Motor neuron (in vitro differentiated cells): ENCODE data around the gene OR14K1. TPM values are rescaled to one million over a fixed set of nuclear protein-coding genes. Genes with fewer than 3 reads are reported as not detected.
"Not testable (repeated sequence)": the region's sequence is repeated elsewhere in the genome, so short reads cannot be mapped to it uniquely, and the experiment has no call there.

ENCODE experiments used
- ATAC-seq, 8 experiments: fragments of 200-7000 bp; cut with Tn5 transposase; replicated peaks in 6 of 8; 2 replicates each; pipeline ENCODE4 v1.8.0; 2021; ENCODE audit warnings: mild to moderate bottlenecking in 8 of 8, moderate library complexity in 8 of 8
- H3K27ac ChIP-seq, 2 donors: fragments of 250-450 bp; sonication (Bioruptor Pico); 2 replicates each; pipeline ENCODE4 v1.9.0; 2021; ENCODE audit warnings: antibody characterized with exemption in 2 of 2, mild to moderate bottlenecking in 2 of 2, moderate library complexity in 1 of 2
- H3K4me1 ChIP-seq, 2 donors: fragments of 250-450 bp; sonication (Bioruptor Pico); replicated peaks in 1 of 2; 2 replicates each; pipeline ENCODE4 v1.6.1; 2021; ENCODE audit warnings: antibody characterized with exemption in 2 of 2, mild to moderate bottlenecking in 2 of 2, moderate library complexity in 1 of 2
- H3K4me3 ChIP-seq, 5 donors: fragments of 250-450 bp; sonication (Bioruptor Pico); 2 replicates each; pipeline ENCODE4 v1.9.0; 2021; ENCODE audit warnings: antibody characterized with exemption in 5 of 5, mild to moderate bottlenecking in 5 of 5, moderate library complexity in 4 of 5
- WGBS, 10 experiments: fragments of 450-650 bp; shearing (Covaris generic); methylation state at CpG; one replicate each; pipeline ENCODE4 v1.0.0; 2022; 5-methylcytosine and 5-hydroxymethylcytosine counted together
- in situ Hi-C, 9 experiments: fragments of 400-800 bp; cut with MboI; loops; one replicate each; pipeline ENCODE4 v1.15.0; 2021; ENCODE audit warnings: low sequenced_read_pairs in 9 of 9, low pct_unique_long_range_greater_than_20kb in 2 of 9; ENCODE audit not compliant: unreplicated experiment in 9 of 9
- total RNA-seq, 8 experiments: library from RNA; unstranded; fragments of 300-600 nt; gene quantifications; 2 replicates each; pipeline versions ENCODE4 v1.2.3 to v1.2.4, GENCODE V29; 2022

Gene OR14K1
- total RNA-seq, 8 experiments from 2014 or later = not detected

GRCh38 chr1:247754311-247754710, 15.9 kb downstream of the OR14K1 start:
- H3K27ac ChIP-seq, H3K4me3 ChIP-seq, H3K4me1 ChIP-seq, ATAC-seq, in situ Hi-C loops: not testable (repeated sequence)
- WGBS, 10 experiments = 0 to 91% (median 52%) methylated on average over 1 of the region's 1 CpG; no CpG with 5 or more reads in 4 of the 10 experiments

GRCh38 chr1:247760456-247760855, 22.0 kb downstream of the OR14K1 start, which contains the start of gene OR1C1:
TSS of gene OR1C1 (minus strand) at chr1:247760556. CDS start at chr1:247758406, 2,150 bp downstream.
- no peak for ATAC-seq
- WGBS, 10 experiments = 0 to 100% (median 87%) methylated on average over 1 to 3 of the region's 3 CpGs
- in situ Hi-C loops = no loop called here
- Histone ChIP-seq H3K4me3 (no peak within 1 kb of the TSS), H3K4me1 (no peaks in the 10 kb centered on the region), H3K27ac (no peak within 1 kb of the TSS)

- H3K4me3 ChIP-seq = no peak overlapping the region
- in situ Hi-C loops = no loop called here
- no peak for ATAC-seq
- H3K4me1 ChIP-seq = no peaks in the 10 kb centered on the region
- H3K27ac ChIP-seq = no peak overlapping the region
Observed at GRCh38 chr1:247769603-247770002, 31.2 kb downstream of the OR14K1 start.

Other genes starting within 250 kb of the OR14K1 start
- gene OR2C3, start 202.2 kb upstream of the OR14K1 start, total RNA-seq = under 1 TPM in 5 of 8 experiments, not detected in 3; 0.04 to 0.38 (median 0.09) TPM
- under 1 TPM in 4 of 8 experiments, not detected in 4; 0.14 to 0.25 (median 0.21) TPM for gene GCSAML, start 189.5 kb upstream of the OR14K1 start, total RNA-seq
- gene OR2G2, start 150.3 kb upstream of the OR14K1 start, total RNA-seq = 1 to 10 TPM in 1 of 8 experiments, under 1 TPM in 1, not detected in 6; 0.21 to 1.0 TPM
- under 1 TPM in 2 of 8 experiments, not detected in 6; 0.61 to 0.76 TPM for gene OR2G3, start 133.0 kb upstream of the OR14K1 start, total RNA-seq
- under 1 TPM in 5 of 8 experiments, not detected in 3; 0.04 to 0.71 (median 0.18) TPM for gene OR13G1, start 58.9 kb upstream of the OR14K1 start, total RNA-seq
- under 1 TPM in 3 of 8 experiments, not detected in 5; 0.09 to 0.31 (median 0.28) TPM for gene OR6F1, start 22.0 kb upstream of the OR14K1 start, total RNA-seq
- gene OR14A2, start 9.5 kb downstream of the OR14K1 start, total RNA-seq = not detected
- 1 to 10 TPM in 1 of 8 experiments, under 1 TPM in 5, not detected in 2; 0.07 to 1.3 (median 0.20) TPM for gene OR1C1, start 21.9 kb downstream of the OR14K1 start, total RNA-seq
- gene OR14A16, start 85.5 kb downstream of the OR14K1 start, total RNA-seq = not detected
- 1 to 10 TPM in 1 of 8 experiments, under 1 TPM in 1, not detected in 6; 0.25 to 1.1 TPM for gene OR11L1, start 103.3 kb downstream of the OR14K1 start, total RNA-seq
- 1 to 10 TPM in 2 of 8 experiments, under 1 TPM in 5, not detected in 1; 0.27 to 4.7 (median 0.52) TPM for gene TRIM58, start 118.6 kb downstream of the OR14K1 start, total RNA-seq
- 1 to 10 TPM in 1 of 8 experiments, under 1 TPM in 7; 0.33 to 1.0 (median 0.51) TPM for gene OR2W3, start 157.0 kb downstream of the OR14K1 start, total RNA-seq
- gene OR2T8, start 181.6 kb downstream of the OR14K1 start, total RNA-seq = under 1 TPM in 1 of 8 experiments, not detected in 7; 0.47 TPM
- gene OR2AJ1, start 186.3 kb downstream of the OR14K1 start, total RNA-seq = under 1 TPM in 2 of 8 experiments, not detected in 6; 0.21 to 0.24 TPM
- gene OR2L8, start 210.2 kb downstream of the OR14K1 start, total RNA-seq = 1 to 10 TPM in 2 of 8 experiments, under 1 TPM in 2, not detected in 4; 0.36 to 1.9 (median 0.80) TPM
- 1 to 10 TPM in 2 of 8 experiments, under 1 TPM in 1, not detected in 5; 1.00 to 1.5 (median 1.1) TPM for gene OR2AK2, start 226.6 kb downstream of the OR14K1 start, total RNA-seq